Lung (tissue), 12 donors: ENCODE results near the gene FSD2. TPM values are rescaled to one million over a fixed set of nuclear protein-coding genes. Genes with fewer than 3 reads are reported as not detected.
A peak's percentile ranks its signal among the peaks of the same experiment; 100 is the strongest.

Experiments used
- ATAC-seq: fragments of 200-7000 bp; cut with Tn5 transposase; one replicate; pipeline ENCODE4 v1.9.1; 2020; ENCODE audit warnings: moderate number of reproducible peaks; ENCODE audit not compliant: insufficient read depth, low FRiP score
- DNase-seq, 3 donors: peaks; one replicate each; pipeline ENCODE4 v3.0.0-alpha.2; 2013 to 2017
- H3K27ac ChIP-seq, 2 donors: one replicate each; pipeline ENCODE4 v1.5.1; 2013; ENCODE audit warnings: mild to moderate bottlenecking in 2 of 2, moderate library complexity in 2 of 2, control low read depth in 1 of 2, inconsistent platforms in 1 of 2, low read depth in 1 of 2, low read length in 1 of 2
- H3K27me3 ChIP-seq, 3 donors: one replicate each; pipeline ENCODE4 v1.5.1; 2013; ENCODE audit warnings: low read length in 2 of 3; ENCODE audit not compliant: control insufficient read depth in 3 of 3, insufficient read depth in 3 of 3
- H3K36me3 ChIP-seq, 4 donors: one replicate each; pipeline ENCODE4 v1.5.1; 2013; ENCODE audit warnings: low read length in 4 of 4, mild to moderate bottlenecking in 1 of 4, moderate library complexity in 1 of 4; ENCODE audit not compliant: control insufficient read depth in 4 of 4, insufficient read depth in 4 of 4
- H3K4me1 ChIP-seq, 5 donors: one replicate each; pipeline ENCODE4 v1.5.1; 2013; ENCODE audit warnings: low read length in 5 of 5, mild to moderate bottlenecking in 2 of 5, moderate library complexity in 1 of 5; ENCODE audit not compliant: control insufficient read depth in 5 of 5, insufficient read depth in 5 of 5
- H3K4me3 ChIP-seq: one replicate; pipeline ENCODE4 v1.5.1; 2013; ENCODE audit warnings: mild to moderate bottlenecking, control low read depth, moderate library complexity
- H3K9ac ChIP-seq, 2 donors: one replicate each; pipeline ENCODE4 v1.5.1; 2013; ENCODE audit warnings: low read length in 2 of 2, control low read depth in 1 of 2; ENCODE audit not compliant: insufficient read depth in 1 of 2
- H3K9me3 ChIP-seq, 4 donors: one replicate each; pipeline ENCODE4 v1.5.1; 2013; ENCODE audit warnings: low read length in 3 of 4, mild to moderate bottlenecking in 1 of 4, moderate library complexity in 1 of 4; ENCODE audit not compliant: control insufficient read depth in 4 of 4, insufficient read depth in 3 of 4
- WGBS, 2 donors: extraction: QIAGEN DNeasy Blood & Tissue Kit; methylation state at CpG; one replicate each; pipeline ENCODE4 v1.1.7; 2013; 5-methylcytosine and 5-hydroxymethylcytosine counted together
- polyA plus RNA-seq, 2 donors: library from polyadenylated mRNA; stranded (reverse); fragments of 200-250 nt; gene quantifications; one replicate each; pipeline ENCODE4 v1.2.1, GENCODE V29; 2013
- total RNA-seq, 2 donors: library from RNA; depleted of rRNA in 1 of 2; stranded (reverse); fragments of >200 nt in 1 of 2; gene quantifications; one replicate each; pipeline ENCODE4 v1.2.1, GENCODE V29; 2014 to 2021
- TF ChIP-seq, protein P1 (sequence below): IDR thresholded peaks from 2 replicates; pipeline ENCODE4 v1.5.1; 2012; ENCODE audit warnings: mild to moderate bottlenecking; ENCODE audit errors: control extremely low read depth, extremely low read depth
- donor health status: control.
- donor health status: control.
- donor health status: Bipolar disorder and iron deficiency.
- donor health status: healthy.
- donor health status: DM: yes; HTN: yes; CAD: no.

FSD2 gene
- total and polyA plus RNA-seq, 4 donors: 0.06 to 0.08 TPM; not detected in 2

DNA sequence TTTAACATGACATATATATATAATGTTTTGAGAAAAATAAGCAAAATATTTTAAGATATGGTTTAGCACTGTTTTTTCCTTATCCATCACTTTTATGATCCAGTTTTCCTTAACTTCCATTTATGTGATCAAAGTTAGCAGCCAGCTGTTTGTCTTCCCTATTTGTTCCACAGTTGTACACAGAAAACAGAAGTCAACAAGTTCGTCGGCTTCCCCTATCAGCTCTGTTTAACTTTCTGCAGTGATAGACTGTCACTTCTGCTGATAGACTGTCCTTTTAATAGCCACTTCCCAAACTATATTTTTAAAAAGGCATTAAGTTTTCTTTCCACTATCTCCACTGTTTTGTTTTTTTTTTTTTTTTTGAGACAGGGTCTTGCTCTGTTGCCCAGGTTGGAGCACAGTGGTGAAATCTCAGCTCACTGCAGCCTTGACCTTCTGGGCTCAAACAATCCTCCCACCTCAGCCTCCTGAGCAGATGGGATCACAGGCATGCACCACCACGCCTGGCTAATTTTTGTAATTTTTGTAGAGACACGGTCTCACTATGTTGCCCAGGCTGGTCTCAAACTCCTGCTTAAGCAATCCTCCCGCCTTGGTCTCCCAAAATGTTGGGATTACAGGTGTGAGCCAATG, 7.2 kb downstream of the FSD2 start:
- H3K4me3 ChIP-seq: no peak overlapping the region
- peak overlapping the region in 1 of 2 donors; percentile 24 for H3K27ac ChIP-seq
- H3K36me3 ChIP-seq: no peaks in the 10 kb centered on the region
- H3K27me3 ChIP-seq: peaks cover 0 to 5% (median 0%) of the 10 kb centered on the region in 3 donors
- no peak overlapping the region for H3K9ac ChIP-seq
- 80 to 85% methylated on average over 5 of the region's 5 CpGs for WGBS, 2 donors
- TF ChIP-seq, protein P1, sequence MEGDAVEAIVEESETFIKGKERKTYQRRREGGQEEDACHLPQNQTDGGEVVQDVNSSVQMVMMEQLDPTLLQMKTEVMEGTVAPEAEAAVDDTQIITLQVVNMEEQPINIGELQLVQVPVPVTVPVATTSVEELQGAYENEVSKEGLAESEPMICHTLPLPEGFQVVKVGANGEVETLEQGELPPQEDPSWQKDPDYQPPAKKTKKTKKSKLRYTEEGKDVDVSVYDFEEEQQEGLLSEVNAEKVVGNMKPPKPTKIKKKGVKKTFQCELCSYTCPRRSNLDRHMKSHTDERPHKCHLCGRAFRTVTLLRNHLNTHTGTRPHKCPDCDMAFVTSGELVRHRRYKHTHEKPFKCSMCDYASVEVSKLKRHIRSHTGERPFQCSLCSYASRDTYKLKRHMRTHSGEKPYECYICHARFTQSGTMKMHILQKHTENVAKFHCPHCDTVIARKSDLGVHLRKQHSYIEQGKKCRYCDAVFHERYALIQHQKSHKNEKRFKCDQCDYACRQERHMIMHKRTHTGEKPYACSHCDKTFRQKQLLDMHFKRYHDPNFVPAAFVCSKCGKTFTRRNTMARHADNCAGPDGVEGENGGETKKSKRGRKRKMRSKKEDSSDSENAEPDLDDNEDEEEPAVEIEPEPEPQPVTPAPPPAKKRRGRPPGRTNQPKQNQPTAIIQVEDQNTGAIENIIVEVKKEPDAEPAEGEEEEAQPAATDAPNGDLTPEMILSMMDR: no peak
- DNase-seq (no peak), ATAC-seq (no peak)
- no peaks in the 10 kb centered on the region for H3K9me3 ChIP-seq
- no peaks in the 10 kb centered on the region for H3K4me1 ChIP-seq

DNA sequence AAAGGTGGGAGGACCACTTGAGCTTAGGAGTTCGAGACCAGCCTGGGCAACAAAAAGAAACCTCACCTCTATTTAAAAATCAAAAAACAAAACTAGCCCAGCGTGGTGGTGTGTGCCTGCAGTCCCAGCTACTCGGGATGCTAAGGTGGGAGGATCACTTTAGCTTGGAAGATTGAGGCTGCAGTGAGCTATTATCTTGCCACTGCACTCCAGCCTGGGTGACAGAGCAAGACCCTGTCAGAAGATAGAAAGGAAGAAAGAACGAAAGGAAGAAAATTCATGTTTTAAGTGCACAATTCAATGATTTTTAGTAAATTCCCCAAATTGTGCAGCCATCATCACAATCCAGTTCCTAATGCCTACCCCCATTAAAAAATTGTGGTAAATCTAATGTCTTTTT, 7.8 kb downstream of the FSD2 start:
- ATAC-seq: no peak
- WGBS, 2 donors: 85 to 86% methylated on average over 4 of the region's 4 CpGs
- no peak overlapping the region for H3K4me3 ChIP-seq
- H3K9me3 ChIP-seq: no peaks in the 10 kb centered on the region
- no peak for DNase-seq
- H3K36me3 ChIP-seq: no peaks in the 10 kb centered on the region
- H3K27me3 ChIP-seq: peaks cover 0 to 5% (median 0%) of the 10 kb centered on the region in 3 donors
- H3K27ac ChIP-seq: no peak overlapping the region
- H3K4me1 ChIP-seq: no peaks in the 10 kb centered on the region
- H3K9ac ChIP-seq: no peak overlapping the region
- TF ChIP-seq, protein P1: no peak

DNA sequence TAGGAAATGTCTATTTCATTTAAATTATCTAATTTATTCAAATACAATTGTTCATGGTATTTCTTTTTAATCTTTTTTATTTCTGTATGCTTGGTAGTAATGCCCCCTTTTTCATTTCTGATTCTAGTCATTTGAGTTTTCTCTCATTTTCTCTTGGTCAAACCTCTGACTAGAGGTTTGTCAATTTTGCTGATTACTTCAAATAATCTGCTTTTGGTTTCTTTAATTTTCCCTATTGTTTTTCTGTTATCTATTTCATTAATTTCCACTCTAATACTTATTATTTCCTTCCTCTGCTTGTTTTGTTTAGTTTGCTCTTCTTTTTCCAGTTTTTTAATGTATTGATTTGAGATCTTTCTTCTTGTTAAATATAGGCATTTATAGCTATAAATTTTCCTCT, 12.1 kb downstream of the FSD2 start:
- DNase-seq (no peak), ATAC-seq (no peak)
- Histone ChIP-seq H3K4me3 (no peak overlapping the region), H3K9me3 (peaks cover 0 to 2% (median 0%) of the 10 kb centered on the region in 4 donors), H3K9ac (no peak overlapping the region), H3K27me3 (peaks cover 0 to 2% (median 0%) of the 10 kb centered on the region in 3 donors), H3K27ac (no peak overlapping the region), H3K36me3 (no peaks in the 10 kb centered on the region), H3K4me1 (no peaks in the 10 kb centered on the region)
- TF ChIP-seq, protein P1: no peak

DNA sequence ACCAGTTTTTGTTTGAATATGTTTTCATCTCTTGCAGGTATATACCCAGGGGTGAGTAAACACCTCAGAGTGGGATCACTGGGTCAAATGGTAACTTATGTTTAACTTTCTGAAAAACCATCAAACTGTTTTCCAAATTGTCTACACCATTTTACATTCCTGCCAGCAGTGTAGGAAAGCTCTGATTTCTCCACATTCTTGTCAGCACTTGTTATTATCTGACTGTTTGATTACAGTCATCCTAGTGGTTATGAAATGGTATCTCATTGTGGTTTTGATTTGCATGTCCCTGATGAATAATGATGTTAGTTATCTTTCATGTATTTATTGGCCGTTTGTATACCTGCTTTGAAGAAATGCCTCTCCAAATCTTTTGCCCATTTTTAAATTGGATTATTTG, 13.8 kb downstream of the FSD2 start:
- Histone ChIP-seq H3K9ac (no peak overlapping the region), H3K27me3 (no peaks in the 10 kb centered on the region), H3K36me3 (no peaks in the 10 kb centered on the region), H3K9me3 (peaks cover 0 to 2% (median 0%) of the 10 kb centered on the region in 4 donors), H3K4me3 (no peak overlapping the region), H3K27ac (peak overlapping the region in 1 of 2 donors; percentile 30), H3K4me1 (no peaks in the 10 kb centered on the region)
- TF ChIP-seq, protein P1: no peak
- DNase-seq (no peak), ATAC-seq (no peak)
- 72 to 84% methylated on average over 1 of the region's 1 CpG for WGBS, 2 donors
